Muscle layer of duodenum (tissue), 2 donors: ENCODE data around the gene ZNF689.
A peak's percentile ranks its signal among the peaks of the same experiment; 100 is the strongest.

ENCODE experiments used
- H3K27ac ChIP-seq: one replicate; pipeline ENCODE4 v1.7.0; 2013; ENCODE audit warnings: mild to moderate bottlenecking, low read length
- H3K27me3 ChIP-seq: one replicate; pipeline ENCODE4 v1.7.0; 2013; ENCODE audit warnings: low read depth, mild to moderate bottlenecking, control low read depth, low read length
- H3K36me3 ChIP-seq, 2 donors: one replicate each; pipeline ENCODE4 v1.7.0; 2013; ENCODE audit warnings: low read length in 2 of 2, control low read depth in 1 of 2, mild to moderate bottlenecking in 1 of 2; ENCODE audit not compliant: insufficient read depth in 2 of 2, control insufficient read depth in 1 of 2
- H3K4me1 ChIP-seq, 2 donors: one replicate each; pipeline ENCODE4 v1.7.0; 2013; ENCODE audit warnings: low read length in 2 of 2, mild to moderate bottlenecking in 2 of 2, control low read depth in 1 of 2, moderate library complexity in 1 of 2; ENCODE audit not compliant: insufficient read depth in 2 of 2, control insufficient read depth in 1 of 2
- H3K4me3 ChIP-seq, 2 donors: one replicate each; pipeline ENCODE4 v1.7.0; 2013; ENCODE audit warnings: low read length in 2 of 2, low read depth in 1 of 2, mild to moderate bottlenecking in 1 of 2
- H3K9me3 ChIP-seq, 2 donors: one replicate each; pipeline ENCODE4 v1.7.0; 2013; ENCODE audit warnings: low read length in 2 of 2, control low read depth in 1 of 2, mild to moderate bottlenecking in 1 of 2; ENCODE audit not compliant: control insufficient read depth in 1 of 2
- donor health status: healthy.

Gene ZNF689

DNA sequence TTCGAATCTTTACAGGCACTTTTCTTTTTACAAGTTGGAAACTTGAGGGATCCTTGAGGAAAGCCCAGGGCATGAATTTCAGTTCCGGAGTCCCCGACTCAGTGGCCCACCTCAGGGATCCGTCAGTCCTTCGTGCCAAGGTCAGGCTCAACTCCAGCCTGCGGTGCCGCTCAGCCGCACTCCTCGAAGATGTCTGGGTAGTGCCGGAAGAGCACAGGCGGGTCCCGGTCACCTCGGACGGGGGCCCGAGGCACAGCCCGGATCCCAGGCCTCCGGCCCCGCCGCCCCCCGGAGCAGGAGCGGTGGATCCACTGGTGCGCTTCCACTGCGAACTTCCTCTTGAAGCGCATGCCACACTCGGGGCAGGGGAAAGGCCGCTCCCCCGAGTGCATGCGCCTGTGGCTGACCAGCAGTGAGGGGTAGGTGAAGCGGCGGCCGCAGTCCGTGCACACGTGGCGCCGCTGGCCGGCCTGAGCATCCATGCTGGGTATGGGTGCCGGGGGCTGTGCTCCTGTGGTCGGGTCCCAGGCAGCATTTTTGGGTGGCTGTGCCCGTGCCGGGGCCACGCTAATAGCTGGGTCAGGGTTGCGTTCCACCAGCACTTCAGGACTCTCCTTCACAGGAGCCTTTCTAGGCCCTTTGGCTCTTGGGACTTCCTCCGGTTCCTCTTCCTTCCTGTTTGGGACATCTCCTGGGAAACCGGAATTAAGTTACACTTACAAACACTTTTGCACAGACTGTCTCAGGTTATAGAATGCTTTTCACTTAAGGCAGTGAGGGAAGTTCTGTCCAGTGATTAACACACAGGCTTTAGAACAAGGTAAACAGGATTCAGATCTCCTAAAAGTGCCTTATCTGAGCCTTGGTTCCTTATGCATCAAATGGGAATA is 40.2 kb downstream of the ZNF689 start:
- peak overlapping the region in 1 of 2 donors; percentile 28 for H3K4me3 ChIP-seq
- no peaks in the 10 kb centered on the region for H3K36me3 ChIP-seq
- peaks cover 3 to 23% of the 10 kb centered on the region in 2 donors for H3K4me1 ChIP-seq
- no peaks in the 10 kb centered on the region for H3K9me3 ChIP-seq
- H3K27me3 ChIP-seq = no peaks in the 10 kb centered on the region
- H3K27ac ChIP-seq = no peak overlapping the region

DNA sequence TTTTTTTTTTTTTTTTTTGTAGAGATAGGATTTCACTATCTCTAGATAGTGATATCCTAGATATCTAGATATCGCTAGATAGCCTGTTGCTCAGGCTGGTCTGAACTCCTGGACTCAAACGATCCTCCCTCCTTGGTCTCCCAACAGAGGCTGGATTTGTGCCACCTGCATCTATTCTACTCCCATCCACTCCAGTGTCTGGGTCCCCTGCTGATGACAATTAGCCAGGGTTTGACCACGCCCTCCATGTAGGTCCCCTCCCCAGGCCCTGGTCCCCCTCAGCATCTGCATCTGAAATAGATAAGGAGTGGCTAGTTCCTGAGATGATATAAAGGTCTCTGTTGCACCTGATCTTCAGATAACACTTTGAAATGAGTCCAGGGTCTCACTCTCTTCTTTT is 40.9 kb downstream of the ZNF689 start:
- Histone ChIP-seq H3K27me3 (no peaks in the 10 kb centered on the region), H3K4me1 (peaks cover 3 to 23% of the 10 kb centered on the region in 2 donors), H3K36me3 (no peaks in the 10 kb centered on the region), H3K27ac (no peak overlapping the region), H3K9me3 (no peaks in the 10 kb centered on the region), H3K4me3 (no peak overlapping the region)

DNA sequence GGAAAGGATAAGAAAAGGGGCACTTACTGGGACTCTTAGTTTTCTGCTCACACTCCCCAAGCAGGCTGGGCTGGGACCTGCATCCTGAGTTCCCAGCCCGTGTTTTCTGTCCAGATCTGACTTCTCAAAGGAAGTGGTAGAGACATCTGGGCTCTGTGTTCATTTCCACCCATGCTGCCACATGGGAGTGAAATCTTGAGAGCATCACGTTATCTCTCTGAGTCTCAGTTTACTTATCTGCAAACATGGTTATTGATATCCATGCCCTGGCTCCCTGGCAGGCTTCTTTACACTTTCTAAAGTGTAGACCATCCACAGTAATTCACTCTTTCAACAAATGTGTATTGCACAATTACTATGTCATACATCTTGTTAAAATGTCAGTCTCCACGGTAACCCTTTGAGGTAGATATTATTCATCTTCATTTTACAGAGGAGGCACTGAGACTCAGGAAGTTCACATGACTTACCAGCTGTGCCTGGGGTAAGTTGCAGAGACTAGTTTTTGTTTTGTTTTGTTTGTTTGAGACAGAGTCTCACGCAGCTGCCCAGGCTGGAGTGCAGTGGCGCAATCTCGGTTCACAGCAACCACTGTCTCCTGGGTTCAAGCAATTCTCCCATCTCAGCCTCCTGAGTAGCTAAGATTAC is 42.1 kb downstream of the ZNF689 start:
- Histone ChIP-seq H3K27ac (no peak overlapping the region), H3K27me3 (no peaks in the 10 kb centered on the region), H3K36me3 (no peaks in the 10 kb centered on the region), H3K4me3 (no peak overlapping the region), H3K4me1 (peaks cover 3 to 23% of the 10 kb centered on the region in 2 donors), H3K9me3 (no peaks in the 10 kb centered on the region)

DNA sequence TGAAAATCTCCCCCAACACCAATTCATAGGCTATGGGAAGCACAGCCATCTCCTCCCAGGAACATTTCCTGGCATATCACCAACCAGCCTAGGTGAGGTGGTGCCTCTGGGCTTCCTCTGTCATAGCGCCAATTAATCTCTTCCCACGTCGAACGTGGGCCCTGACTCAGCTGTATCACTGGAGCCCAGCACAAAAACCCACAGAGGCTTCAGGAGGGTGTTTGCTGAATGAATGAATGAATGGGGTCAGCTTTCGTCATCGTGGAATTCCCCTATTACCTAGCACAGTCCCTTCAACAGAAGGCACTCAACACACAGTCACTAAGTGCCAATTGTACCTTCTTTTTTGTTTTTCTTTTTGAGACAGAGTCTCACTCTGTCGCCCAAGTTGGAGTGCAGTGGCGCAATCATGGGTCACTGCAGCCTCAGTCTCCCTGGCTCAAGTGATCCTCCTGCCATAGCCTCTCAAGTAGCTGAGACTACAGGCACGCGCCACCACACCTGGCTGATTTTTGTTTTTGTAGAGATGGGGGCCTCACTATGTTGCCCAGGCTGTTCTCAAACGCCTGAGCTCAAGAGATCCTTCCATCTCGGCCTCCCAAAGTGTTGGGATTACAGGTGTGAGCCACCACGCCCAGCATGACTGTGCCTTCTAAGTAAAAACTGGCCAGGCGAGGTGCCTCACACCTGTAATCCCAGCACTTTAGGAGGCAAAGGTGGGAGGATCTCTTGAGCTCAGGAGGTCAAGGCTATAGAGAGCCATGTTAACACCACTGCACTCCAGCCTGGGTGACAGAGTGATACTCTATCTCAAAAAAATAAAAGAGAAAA is 42.8 kb downstream of the ZNF689 start:
- Histone ChIP-seq H3K27me3 (no peaks in the 10 kb centered on the region), H3K4me3 (no peak overlapping the region), H3K36me3 (no peaks in the 10 kb centered on the region), H3K9me3 (no peaks in the 10 kb centered on the region), H3K4me1 (peaks cover 3 to 19% of the 10 kb centered on the region in 2 donors), H3K27ac (no peak overlapping the region)

DNA sequence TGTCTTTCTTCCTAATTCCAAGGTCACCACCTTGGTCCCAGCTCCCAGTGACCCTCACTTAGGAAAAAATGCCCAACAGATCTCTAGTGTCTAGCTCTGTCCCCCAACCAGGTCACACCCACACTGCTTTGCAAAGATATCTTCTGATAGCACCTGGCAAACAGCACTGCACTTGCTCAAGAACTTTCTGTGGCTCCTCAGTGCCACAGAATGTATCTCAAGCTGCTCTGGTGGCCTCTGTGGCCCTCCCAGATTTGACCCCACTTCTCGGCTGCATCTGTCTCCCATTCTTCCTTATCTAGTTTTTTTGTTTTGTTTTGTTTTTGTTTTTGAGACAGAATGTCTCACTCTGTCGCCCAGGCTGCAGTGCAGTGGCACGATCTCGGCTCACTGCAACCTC is 43.7 kb downstream of the ZNF689 start:
- Histone ChIP-seq H3K4me3 (no peak overlapping the region), H3K27me3 (no peaks in the 10 kb centered on the region), H3K27ac (no peak overlapping the region), H3K4me1 (peaks cover 0 to 15% of the 10 kb centered on the region in 2 donors), H3K36me3 (no peaks in the 10 kb centered on the region), H3K9me3 (no peaks in the 10 kb centered on the region)

DNA sequence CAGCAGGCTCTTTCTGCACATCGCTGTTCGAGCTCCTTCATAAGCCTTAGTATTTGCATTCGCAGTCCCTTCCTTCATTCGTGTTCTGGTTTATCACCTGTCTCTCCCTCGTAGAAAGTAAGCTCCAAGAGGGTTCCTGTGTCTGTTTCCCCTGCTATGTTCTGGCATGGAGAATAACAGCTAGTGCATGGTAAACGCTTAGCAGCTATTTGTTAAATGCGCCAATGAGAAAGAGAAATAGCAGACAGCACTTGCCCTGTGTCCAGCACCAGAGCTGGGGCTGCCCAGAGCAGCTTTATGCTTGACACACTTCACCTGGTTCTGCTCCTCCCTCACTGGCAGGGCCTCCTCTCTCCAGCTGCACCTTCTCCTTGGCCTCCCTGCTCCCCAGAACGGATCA is 44.2 kb downstream of the ZNF689 start:
- Histone ChIP-seq H3K27ac (no peak overlapping the region), H3K36me3 (no peaks in the 10 kb centered on the region), H3K4me3 (no peak overlapping the region), H3K4me1 (peaks cover 0 to 16% of the 10 kb centered on the region in 2 donors), H3K27me3 (no peaks in the 10 kb centered on the region), H3K9me3 (no peaks in the 10 kb centered on the region)

DNA sequence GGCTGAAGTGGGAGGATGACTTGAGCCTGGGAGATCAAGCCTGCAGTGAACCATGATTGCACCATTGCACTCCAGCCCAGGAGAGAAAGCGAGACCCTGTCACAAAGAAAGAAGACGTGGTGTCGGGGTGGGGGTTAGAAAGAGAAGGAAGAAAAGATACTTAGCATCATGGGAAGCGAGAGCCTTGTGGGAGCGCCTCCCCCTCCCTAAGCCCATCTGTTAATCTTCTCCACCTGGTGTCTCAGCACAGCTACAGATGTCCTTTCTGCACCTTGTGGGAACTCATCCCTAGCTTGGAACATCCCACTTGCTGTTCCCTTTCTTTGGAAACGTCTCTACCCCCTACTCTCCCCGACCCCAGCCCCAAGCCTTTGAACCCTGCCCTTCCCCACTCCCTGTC is 44.7 kb downstream of the ZNF689 start:
- Histone ChIP-seq H3K27me3 (no peaks in the 10 kb centered on the region), H3K27ac (no peak overlapping the region), H3K36me3 (no peaks in the 10 kb centered on the region), H3K4me1 (peaks cover 0 to 14% of the 10 kb centered on the region in 2 donors), H3K4me3 (no peak overlapping the region), H3K9me3 (no peaks in the 10 kb centered on the region)

DNA sequence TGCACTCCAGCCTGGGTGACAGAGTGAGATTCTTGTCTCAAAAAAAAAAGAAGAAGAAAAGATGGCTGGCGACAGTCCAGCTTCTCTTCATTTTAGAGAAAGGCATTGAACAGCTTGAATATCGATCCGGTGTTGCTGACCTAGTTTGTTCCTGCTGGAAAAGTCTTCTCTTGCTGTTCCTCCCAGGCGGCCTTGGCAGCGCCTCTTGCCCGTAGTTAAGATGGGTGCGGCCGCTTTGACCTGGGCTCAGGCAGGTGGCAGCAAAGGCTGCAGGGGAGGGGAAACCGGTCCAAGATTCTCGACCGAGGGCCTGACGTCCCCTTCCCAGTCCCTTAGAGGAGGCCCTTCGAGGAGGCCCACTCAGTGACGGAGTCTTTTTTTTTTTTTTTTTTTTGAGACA is 48.2 kb downstream of the ZNF689 start:
- no peaks in the 10 kb centered on the region for H3K36me3 ChIP-seq
- H3K4me1 ChIP-seq = peaks cover 0 to 10% of the 10 kb centered on the region in 2 donors
- H3K27ac ChIP-seq = no peak overlapping the region
- no peaks in the 10 kb centered on the region for H3K27me3 ChIP-seq
- peak overlapping the region in 1 of 2 donors; percentile 65 for H3K4me3 ChIP-seq
- no peaks in the 10 kb centered on the region for H3K9me3 ChIP-seq

DNA sequence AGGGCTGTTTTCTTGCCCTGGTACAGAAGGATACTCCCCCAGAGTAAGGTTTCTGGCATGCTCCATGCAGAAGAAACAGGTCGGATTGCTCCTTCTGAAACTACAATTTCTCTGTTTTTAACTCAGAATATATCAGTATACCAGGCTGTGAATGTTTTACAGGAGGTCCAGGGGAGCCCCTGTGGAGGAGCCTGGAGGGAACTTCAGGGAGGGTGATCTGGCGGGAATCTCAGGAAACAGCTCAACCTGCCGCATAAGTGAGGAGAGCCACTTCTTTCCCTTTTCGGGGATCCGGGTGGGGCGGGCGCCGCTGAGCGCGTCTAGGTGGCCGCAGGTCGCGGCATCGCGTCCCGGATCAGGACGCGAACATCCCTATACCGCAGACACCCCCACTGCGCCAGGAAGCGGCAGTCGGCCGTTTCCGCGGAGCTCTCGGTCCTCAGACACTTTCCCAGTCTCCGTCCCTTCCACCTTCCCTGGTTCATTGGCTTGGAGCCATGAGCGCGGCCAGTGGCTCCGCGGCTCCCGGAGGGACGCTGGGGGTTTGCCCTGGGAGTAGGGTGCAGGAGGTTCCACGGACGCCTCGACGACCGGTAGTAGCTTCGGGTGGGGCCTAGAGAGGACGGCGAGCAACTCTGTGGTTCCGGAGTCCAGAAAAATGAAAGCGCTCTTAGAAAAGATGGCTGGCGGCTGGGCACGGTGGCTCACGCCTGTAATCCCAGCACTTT is 48.9 kb downstream of the ZNF689 start:
- Histone ChIP-seq H3K4me1 (peaks cover 0 to 13% of the 10 kb centered on the region in 2 donors), H3K36me3 (no peaks in the 10 kb centered on the region), H3K27ac (peak overlapping the region; percentile 23), H3K27me3 (no peaks in the 10 kb centered on the region), H3K9me3 (no peaks in the 10 kb centered on the region), H3K4me3 (peak overlapping the region; percentile 55 to 65)

DNA sequence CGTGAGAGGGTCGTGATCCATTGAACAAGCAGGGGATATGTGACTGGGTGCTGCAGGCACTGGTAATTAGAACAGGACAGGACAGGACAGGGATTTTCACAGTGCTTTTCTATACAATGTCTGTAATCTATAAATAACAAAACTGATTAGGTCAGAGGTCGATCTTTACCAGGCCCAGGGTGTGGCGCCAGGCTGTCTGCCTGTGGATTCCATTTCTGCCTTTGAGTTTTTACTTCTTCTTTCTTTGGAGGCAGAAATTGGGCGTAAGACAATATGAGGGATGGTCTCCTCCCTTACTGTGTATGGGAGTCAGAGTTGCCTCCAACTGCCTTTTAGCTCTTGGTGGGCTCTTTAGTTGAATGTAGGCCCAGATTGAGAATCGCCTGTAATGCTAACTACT is 50.5 kb downstream of the ZNF689 start:
- H3K27me3 ChIP-seq = no peaks in the 10 kb centered on the region
- H3K27ac ChIP-seq = no peak overlapping the region
- peaks cover 0 to 17% of the 10 kb centered on the region in 2 donors for H3K4me1 ChIP-seq
- no peaks in the 10 kb centered on the region for H3K9me3 ChIP-seq
- no peak overlapping the region for H3K4me3 ChIP-seq
- peaks cover 3 to 10% of the 10 kb centered on the region in 2 donors for H3K36me3 ChIP-seq
